Right forelimb (tissue), 1 donor: ENCODE data around the gene MAPKBP1.
A peak's percentile ranks its signal among the peaks of the same experiment; 100 is the strongest.

Source experiments
- DNase-seq: peaks from one replicate; pipeline ENCODE4 v3.0.0-alpha.2; 2018

The MAPKBP1 gene

DNA sequence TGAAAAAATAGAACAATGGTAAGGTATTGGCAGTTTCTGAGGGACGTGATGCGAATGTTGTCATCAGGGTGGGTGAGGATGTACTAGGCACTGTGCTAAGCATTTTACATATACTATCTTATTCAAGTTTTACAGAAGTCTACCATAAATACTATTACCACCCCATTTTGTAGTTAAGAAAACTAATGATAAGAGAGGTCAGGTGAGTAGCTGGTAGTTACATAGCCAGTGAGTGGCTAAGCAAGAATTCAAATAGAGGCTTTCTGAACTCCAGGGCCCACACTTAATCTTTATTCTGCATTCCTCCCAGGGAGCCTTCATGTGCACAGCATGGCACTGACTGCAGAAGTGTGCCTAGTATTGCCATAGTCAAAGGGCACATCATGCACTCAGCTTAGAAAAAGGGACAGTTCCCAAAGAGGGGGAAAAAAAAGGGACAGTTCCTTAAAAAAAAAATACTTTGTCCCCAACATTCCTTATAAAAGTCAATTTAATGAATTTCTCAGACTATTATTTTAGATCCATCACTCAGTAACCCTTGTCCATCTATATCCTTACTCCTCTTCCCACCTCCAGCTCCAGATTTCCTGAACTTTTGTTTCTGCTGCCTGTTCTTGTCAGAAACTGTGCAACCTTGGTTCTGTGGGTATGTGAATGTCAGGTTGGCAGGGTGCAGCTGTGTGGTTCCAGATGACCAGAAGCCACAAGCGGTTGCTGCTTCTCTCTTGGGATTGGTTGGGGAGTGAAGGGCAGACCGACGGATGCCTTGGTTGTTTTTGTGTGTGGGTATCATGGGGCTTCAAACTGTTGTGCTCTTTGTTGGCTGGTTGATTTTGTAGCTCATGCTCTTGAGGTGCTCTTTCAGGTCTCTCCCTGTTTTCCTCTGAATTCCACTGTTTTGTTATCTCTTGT lies 8.3 kb downstream of the MAPKBP1 start:
- DNase-seq, result no peak

DNA sequence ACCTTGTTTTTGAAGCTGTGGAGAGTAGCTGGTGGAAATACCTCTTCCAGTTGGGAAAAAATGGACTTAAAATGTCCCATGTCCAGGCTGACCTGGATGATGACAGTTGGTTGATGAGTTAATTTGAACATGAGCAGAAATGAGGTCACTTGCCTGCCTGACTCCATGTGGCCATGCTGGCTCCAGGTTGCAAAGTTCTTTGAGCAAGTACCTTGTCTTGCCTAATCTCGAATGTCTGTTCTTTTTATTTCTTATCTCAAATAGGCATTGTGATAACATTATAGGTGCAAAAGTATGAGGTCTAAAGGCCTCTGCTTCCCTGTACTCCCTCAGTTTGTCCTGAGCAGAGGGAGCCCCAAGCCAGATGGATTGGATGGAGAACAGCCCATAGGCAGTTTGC lies 9.0 kb downstream of the MAPKBP1 start:
- no peak for DNase-seq

DNA sequence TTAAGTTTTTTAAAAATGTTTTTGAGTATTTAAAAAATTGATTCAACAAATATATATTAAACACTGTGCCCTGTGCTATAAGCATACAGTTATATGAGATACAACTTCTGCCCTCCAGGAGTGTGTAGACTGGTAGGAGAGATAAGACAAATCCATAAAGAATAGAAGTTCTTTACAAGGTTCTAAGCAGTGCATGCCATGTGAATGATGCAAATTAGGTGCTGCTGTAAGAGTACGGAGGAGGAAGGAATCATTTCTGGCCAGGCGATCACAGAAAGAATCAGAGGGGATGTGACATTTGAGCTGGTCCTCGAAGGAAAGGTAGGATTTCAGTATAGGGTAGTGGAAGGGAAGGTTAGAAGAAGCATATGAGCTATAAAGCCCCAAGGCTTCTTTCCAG lies 14.0 kb downstream of the MAPKBP1 start:
- DNase-seq, result no peak

DNA sequence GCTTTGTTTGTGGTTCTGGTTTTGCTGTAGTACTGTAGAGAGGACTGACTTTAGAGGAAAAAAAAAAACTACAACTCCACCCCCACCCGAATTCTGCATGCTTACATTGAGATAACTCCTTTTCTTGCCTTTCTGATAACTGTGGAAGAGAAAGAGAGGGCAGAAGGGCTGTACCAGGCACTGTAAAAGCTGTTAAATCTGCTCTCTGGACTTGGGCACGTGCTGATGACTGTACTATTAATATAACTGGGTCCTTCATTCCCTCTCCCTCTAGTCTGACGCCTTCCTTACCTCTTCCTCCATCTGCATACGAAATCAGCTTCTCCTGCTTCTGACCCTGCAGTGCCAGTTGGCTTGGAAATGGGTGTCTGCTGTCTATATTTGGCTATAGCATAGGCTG lies 15.0 kb downstream of the MAPKBP1 start:
- DNase-seq, result no peak

DNA sequence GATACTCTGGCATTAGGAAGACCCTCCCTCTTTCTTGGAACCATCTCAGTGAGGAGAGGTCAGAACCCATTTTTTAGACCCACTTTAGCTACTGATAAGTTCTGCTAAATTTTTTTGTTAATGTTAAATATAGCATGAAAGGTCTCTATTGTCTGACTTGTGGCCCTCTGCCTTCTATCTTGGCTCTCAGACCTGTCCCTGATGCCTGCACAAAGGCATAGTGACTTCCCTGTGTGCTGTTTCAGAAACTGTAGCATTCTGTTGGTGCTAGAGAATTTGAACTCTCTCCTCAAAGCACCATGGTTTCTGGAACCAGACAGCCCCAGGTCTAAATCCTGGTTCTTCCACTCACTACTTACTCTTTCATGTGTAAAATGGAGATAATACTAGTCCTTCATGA lies 15.4 kb downstream of the MAPKBP1 start:
- DNase-seq, result no peak

DNA sequence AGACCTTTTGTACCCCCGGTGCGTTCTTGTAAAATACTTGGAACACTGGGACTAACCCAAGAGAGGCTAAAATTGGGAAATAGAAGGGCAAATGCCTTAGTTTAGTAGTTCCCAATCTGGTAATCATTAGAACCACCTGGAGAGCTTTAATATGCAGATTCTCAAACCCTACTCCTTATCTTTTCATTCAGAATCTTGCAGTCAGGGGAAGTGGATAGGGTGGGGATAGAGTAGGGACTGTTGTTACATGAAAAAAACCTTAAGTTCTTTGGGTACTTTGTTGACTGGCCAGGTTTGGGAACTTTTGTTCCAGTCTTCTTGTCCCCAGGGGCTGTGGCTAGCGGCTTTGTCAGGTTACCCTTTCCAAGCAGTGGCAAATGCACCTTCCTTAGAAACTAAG lies 15.9 kb downstream of the MAPKBP1 start:
- DNase-seq, result no peak

DNA sequence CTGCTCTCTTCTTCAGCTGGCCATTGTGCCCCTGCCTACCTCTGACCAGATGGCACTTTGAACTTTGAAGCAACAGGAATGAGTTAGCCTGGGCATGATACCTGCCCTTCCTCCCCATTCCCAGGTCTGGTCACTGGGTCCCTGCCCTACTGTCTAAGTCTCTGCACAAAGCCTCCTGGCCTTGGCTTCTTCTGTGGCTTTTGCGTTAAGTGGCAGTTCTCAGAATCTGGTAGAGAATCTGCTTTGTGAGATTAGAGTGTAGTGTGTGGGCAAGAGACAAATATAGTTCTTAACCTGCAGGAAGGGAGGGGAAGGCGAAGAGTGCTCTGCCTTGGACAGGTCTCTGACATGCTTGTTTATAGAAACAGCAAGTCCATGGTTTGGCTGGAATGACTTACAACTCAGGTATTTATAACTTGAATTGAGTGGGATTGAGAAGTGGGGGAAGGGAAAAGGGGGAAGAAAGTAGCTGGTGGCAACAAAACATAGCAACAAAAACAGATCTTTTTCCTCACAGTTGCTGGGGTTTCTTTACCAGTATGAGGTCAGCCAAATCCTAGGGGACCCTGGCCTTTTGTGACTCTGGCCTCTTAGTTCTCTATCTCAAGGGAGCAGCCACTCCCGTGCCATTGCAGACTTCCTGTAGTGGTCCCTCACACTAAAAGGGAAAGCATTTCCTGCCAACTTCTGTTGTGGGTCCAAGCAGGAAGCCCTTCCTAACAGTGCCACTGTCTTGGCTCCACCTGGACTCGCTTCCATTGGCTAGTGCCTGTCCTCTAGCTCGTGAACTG lies 16.7 kb downstream of the MAPKBP1 start:
- DNase-seq, result no peak

DNA sequence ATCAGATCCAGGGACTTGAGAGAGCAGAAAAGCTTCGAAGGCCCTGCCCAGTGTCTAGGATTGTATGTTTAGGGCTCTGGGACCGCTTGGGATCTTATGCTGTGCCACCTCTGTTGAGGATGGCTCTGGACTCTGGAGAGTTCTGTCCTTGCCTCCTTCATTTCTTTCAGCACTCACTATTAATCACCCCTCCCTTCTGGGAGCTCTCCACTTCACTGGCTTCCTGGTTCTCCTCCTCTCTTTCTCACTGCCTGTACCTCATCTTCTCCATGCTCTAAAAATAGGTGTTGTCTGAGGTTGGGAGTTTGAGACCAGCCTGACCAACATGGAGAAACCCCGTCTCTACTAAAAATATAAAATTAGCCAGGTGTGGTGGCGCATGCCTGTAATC lies 17.3 kb downstream of the MAPKBP1 start:
- no peak for DNase-seq

DNA sequence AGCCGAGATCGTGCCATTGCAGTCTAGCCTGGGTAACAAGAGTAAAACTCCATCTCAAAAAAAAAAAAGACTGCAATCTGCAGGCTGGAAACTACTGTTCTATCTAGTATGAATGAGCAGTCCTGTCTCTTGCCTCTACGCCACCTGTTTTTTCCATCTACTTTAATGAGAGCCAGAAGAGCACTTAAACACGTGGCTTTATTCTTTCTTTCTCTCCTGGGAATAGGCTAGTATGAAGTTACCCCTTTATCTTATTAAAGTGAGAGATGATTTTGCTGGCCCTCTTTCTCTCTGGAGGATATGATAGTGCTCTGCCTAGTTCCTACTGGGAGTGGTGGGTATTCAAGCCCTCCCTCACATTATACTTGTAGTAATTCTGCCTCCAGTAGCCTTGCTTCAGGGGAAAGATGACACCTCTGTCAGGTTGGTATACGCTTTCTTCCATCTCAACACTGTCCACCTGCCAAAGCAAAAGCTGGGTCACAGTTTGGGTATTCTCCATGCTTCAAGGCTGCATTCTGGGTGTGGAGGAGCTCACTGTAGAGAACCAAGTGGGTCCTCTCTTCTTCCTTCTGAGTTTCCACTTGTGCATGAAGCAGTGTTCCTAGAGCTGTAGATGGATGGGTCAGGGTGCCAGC lies 17.8 kb downstream of the MAPKBP1 start:
- DNase-seq, result no peak

DNA sequence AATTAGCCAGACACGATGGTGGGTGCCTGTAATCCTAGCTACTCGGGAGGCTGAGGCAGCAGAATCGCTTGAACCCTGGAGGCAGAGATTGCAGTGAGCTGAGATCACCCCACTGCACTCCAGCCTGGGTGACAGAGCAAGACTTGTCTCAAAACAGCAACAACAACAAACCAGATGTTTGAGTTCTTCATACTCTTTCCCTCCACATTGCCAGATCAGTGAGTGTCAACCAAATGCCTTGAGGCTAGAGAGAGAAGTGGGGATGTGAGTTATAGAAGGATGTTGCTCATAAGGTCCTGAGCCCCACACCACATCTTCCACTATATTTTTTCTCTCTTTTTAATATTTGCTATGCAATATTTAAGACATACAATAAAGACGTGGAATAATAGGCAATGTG lies 19.8 kb downstream of the MAPKBP1 start:
- DNase-seq, result no peak

DNA sequence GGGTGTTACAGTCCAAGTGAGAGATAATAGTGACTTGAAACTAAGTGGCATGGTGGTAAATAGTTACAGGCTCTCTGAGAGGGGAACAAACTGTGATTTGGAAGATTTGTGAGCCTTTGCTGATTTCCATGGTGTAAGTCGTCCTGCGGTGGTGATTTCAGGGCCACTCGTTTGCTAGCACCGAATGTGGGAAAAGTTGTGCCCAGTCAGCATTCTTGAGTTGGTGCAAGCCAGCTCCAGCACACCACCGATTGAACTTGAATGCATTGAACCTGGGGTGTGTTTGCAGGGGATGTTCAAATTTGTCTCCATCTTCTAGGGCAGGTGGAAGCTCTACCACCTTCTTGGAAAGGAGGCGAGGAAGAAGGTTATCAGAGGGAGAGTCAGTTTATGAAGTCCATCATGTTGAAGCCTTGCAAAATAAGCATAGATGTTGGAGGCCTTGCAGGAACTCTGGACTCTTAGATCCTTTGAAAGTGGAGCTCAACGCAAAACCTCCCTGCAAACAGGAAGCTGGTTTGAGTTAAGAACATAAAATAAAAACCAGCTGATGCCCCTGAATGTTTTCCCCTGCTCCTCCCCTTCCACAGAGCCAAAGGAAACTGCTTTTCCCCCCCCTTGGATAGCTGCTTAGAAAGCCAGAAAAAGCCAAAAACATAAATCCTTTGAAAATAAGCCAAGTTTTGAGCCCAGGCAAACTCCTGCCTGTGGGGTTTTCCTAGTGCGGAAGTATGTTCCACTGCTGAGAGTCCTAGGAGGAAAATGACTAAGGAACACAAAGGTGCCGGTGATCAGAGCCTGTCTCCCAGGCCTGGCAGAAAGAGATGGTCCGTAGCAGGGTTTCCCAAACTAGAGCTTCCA lies 21.9 kb downstream of the MAPKBP1 start:
- peak; percentile 56 for DNase-seq

DNA sequence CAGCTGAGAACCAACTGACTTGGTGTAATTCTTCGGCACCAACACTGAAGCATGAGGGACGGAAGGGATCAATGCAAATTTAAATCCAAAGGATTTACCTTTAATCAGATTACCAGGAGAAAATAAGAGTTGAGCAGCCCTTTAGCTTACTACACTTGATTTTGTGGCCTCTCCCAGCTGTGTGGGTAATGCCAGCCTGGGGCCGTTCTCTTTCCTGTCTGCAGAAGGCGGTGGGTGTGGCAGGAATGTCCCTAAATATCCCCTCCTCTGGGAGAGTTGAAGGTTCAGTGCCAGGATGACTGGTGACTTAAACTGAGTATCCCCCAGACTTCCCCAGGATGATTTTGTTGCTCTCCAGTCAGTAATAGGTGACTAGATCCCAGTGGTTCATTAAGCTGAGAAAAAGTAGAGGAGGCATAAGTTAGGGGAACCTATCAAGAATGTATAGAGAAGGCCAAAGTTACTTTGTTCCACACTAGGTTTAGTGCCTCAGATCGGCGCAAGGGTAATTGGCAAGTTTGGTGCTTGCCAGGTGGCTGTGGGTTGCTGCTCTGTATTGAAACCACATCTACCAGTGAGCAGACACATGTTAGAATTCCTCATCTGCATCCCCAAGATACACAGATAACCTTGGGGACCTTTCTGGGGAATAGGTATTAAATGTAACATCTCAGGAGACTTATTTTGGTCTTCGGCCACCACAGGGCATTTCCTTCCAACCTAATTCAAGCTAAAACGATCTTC lies 23.1 kb downstream of the MAPKBP1 start:
- DNase-seq, result no peak

DNA sequence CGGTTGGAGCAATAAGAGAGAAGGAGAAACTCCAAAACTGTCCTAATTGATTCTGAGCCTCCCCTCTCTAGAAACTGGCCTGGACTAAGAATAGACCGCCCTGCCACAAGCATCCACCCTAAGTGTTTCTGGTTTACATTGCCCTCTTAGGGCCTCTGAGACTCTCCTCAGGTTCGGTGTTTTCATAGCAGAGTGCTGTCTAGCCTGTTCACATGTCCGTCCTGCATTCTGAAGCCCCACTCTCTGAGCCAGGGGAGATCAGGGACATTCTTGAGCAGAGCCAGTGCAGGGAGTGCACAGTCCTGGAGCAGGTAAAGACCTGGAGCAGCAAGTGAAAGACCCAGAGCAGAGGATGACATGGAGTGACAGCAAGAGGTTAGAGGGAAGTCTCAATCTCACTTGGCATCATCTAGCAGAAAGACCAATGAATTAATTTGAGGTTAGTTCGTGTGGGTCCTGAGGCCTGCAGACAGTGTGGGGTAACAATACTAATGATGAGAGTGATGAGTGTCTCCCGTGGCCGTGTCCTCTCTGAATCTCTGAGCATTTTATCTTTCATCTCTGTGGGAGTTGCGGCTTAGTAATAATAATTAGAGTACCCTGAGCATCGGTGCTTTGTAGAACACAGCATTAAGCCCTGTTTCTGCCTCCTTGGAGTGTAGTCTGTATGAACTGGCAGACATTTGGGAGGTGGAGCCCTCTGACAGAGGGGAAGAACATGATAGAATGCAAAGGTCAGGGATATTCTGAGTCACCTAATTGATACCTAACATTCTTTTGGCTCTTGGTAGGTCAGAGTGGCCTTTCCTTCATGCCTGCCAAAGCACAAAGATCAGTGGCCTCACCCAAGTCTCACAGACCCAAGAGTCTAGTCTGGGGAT lies 24.6 kb downstream of the MAPKBP1 start:
- no peak for DNase-seq

DNA sequence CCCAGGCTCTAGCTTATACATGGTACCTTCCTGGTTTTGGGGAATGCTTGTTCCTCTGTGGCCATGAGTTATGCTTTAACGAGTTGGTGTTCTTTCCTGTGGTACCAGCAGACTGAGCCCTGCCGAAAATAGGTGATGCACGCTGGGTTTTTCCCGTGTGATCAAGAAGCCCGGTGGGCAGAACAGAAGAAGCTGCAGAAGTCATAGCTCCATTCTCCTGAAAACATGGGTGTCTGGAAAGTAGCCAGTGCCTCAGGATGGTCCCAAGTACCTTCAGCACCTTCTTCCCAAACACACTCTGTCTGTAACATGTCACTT lies 25.2 kb downstream of the MAPKBP1 start:
- no peak for DNase-seq

DNA sequence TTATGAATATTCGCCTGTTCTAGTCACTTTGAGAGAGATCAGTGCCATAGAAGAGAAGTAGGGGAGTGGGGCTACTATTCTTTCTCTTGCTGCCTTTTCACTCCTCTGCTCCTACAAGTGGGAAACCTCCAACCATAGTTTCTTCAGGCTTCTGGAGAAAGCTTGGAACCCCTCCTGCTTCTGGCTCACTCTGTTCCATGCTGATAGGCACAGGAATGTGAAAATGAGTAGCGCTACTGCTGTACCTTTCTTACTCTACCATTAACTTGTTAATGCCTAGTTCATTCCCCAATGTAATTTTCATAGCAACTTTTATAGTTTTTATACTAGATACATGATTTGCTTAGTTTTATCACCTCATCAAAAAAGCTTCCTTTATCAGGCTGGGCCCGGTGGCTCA lies 26.9 kb downstream of the MAPKBP1 start:
- DNase-seq, result no peak

DNA sequence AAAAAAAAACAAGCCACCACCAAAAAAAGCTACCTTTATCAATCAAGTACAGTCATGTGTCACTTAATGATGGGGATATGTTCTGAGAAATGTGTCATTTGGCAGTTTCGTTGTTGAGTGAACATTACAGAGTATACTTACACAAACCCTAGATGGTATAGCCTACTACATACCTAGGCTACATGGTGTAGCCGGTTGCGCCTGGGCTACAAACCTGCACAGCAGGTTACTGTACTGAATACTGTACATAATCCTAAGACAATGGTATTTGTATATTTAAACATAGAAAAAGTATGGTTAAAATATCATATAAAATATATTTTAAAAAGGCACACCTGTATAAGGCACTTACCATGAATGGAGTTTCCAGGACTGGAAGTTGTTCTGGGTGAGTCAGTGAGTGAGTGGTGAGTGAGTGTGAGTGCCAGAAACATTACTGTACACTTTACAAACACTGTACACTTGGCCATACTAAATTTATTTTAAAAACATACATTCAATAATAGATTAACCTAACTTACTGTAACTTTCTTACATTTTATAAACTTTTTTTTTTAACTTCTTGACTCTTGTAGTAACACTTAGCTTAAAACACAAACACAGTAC lies 27.7 kb downstream of the MAPKBP1 start:
- DNase-seq, result no peak

DNA sequence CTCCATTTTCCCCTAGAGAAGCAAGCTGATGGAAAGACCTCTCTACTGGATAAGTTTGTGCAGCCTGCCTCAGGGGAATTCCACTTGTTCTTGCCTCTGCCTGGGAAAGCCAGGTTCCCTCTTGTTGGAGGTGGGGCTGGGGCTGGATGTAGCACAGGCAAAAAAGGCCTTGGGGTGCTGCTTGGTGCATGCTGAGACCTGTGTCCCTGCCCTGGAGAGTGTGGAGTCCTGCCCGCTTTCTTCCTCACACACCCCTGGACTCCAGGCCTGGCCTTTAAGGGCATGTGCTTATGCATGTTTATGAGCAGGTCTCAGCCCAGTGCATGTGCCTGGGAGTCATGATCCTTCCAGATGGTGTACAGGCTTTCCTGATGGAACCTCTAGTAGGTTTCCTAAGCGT lies 30.1 kb downstream of the MAPKBP1 start:
- no peak for DNase-seq

DNA sequence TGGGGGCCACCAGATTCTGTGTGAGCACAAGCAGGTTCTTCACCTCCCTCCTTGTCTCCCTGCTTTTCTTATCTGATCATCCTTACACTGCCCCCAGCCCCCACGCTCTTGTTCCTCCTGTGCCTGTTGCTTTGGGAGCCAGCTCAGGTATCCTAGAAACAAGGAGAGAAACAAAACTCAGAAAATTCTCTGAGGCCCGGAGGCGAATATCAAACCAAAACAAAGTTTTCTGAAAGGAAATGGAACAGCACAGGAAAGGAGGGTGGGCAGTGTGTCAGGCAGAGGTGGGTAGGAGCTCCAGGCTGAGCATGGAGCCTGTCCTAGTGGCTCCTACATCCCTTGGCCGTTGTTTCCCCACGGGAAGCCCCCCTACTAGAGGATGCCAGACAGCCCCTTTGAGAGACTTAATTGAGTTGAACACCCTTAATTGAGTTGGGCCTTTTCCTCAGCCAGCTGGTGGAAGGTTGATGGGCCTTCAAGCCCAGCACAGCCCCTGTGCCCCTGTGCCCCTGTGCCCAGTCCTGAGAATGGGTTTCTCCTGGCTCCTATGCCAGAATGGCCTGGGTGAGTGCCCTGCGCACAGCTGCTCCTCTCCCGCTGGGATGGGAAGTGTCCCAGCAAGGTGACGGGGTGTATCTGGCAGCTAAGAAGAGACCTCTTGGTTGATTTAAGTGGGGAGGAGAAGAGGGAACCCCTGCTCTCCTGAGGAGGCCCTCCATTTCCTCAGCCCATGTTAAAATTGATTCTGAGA lies 30.8 kb downstream of the MAPKBP1 start:
- DNase-seq, result no peak

DNA sequence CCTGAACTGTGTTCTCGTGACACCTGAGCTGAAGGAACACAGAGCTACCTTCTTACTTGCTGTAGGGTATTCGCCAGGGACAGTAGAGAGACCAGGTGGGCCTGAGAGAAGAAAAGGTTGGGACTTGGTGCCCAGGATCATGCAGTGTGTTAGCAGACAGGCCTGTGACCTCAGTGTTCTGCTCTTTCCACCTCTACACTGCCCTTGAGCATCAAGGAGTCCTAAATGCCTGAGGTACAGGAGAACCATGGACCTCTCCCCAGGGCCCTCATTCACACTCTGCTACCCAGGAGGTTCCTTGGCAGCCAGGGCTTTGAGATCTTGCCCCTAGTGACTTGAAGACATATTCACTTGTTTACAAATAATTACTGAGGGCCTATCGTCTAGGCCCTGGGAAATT lies 31.4 kb downstream of the MAPKBP1 start:
- DNase-seq, result no peak
